GM18858 (cell line): Measurements from ENCODE around the gene DSG3.

Experiments
- ATAC-seq: cut with Tn5 transposase; IDR thresholded peaks from one replicate; pipeline ENCODE4 v1.9.1; 2021; ENCODE audit not compliant: unreplicated experiment

The DSG3 gene

DNA sequence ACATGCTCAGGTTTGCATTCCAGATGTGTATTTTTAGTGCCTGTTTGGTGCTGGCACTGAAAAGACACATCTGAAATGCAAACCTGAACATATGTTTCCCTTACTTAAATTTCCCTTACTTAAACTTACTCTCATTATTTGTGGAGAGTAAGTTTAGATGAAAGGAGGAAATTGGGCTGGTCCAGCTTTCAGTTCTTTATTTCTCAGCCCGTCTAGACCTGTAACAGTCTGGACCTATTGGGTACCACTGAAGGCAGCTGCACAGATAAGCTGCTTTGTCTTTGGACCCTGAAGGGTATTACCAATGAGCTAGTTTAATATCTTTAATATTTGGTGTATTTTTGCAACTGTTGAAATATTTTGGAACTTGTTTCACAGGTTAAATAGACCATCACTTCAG, 17.0 kb upstream of the DSG3 start:
- ATAC-seq = no peak

DNA sequence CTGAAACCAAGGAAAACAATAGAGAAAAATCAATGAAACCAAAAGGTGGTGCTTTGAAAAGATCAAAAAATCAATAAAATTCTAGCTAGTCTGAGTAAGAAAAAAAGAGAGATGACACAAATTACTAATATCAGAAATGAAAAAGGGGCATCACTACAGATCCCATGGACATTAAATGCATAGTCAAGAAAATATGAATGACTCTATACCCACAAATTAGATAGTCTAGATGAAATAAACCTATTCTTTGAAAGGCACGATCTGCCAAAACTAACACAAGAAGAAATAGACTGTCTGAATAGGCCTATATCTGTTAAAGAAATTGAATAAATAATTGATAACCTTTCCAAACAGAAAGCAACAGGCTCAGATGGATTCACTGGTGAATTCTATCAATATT, 15.2 kb upstream of the DSG3 start:
- no peak for ATAC-seq

DNA sequence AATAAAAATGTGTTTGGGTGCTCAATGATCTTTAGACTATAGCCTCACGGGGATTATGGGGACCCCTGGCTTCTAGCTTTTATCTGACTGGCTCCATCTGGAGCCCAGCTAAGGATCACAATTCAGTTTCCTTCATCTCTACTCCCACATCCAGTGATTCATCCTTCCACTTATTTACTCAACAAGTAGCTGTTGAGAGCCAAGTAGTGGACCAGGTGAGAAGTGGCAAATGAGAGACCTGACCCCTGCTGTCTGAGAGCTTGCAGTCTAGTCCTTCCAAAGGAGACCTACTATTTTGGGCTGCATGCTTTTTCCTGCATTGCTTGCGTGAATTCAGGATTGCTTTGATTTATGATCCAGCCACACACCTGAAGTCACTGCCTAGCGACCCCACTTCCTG, 10.7 kb upstream of the DSG3 start:
- ATAC-seq = no peak

GRCh38 chr18:31438402-31438801, 9.1 kb upstream of the DSG3 start:
- ATAC-seq = peak; percentile 79

DNA sequence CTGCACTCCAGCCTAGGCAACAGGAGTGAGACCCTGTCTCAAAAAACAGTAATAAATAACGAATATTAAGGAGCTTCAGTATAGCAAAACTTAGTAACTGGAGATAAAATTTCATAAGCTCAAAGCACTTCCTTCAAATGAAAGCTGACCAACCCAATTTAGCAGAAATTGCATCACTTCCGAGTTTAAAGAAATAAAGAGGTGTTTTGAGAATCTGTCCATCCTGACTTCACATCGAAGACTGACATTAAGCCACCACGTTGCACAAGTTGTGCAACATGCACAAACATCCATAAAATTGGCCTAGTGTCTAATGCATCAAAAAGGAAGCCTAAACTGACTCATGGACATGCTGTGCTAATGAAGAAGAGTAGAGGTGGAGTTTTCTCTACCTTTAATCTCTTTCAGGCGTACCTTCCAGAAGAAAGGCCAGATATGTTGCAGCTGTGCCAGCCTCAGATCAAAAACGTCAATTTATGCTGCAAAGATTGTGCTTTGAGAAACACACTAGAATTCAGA, 7.7 kb upstream of the DSG3 start:
- no peak for ATAC-seq

GRCh38 chr18:31440787-31441186, 6.8 kb upstream of the DSG3 start:
- ATAC-seq = no peak

- ATAC-seq = no peak
Observed at GRCh38 chr18:31441493-31441892, 6.0 kb upstream of the DSG3 start.

DNA sequence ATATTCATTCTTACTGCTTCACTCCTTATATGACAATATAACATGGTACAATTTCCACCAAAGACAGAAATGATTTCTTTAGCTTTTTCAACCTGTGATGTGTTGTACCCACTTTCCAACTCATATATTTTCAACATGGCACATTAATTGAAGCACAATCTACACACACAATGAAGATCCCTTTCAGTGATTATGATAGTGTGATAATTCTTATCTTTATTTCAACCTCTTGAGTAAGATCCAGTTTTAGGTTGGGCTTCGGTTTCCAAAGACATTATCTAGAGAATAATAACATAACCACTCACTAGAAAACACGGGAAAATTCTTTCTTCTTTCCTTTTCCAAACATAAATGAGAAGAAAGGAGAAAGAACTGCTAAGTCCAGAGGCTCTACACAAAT, 3.4 kb upstream of the DSG3 start:
- ATAC-seq = no peak

DNA sequence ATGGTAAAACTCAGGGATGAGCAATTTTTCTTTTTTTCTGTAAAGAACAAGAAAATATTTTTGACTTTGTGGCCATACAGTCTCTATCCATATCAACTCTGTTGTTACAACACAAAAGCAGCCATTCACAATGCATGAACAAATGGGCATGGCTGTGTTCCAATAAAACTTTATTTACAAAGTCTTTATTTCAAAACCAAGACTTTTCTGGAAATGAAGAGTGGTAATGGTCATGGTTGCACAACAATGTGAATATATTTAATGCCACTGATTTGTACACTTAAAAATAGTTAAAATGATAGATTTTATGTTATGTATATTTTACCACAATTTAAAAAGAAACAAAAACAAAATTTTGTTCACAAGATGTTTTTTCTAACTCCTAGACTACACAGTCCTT, 1.6 kb upstream of the DSG3 start:
- ATAC-seq = no peak

DNA sequence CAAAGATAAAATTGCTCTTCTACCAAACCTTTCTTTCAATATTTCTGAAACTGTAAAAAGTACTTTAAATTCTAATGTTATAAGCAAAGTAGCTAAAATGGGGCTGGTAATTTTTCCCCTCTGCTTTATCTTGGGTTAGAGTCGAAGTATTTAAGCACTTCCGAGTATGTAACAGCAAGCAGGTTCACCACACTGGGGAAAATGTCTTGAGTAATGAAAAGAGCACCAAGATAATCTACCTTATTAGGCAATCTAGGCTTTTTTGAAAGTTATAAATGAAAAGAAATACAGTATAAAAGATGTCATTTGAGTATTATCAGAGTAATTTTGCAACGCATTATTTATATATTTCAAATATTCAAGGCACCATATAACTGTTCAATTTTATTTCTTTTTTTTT, 687 bp upstream of the DSG3 start:
- ATAC-seq = no peak

- no peak for ATAC-seq
Observed at GRCh38 chr18:31450409-31450808, 2.9 kb downstream of the DSG3 start.

GRCh38 chr18:31451625-31452024, 4.1 kb downstream of the DSG3 start:
- ATAC-seq = no peak

DNA sequence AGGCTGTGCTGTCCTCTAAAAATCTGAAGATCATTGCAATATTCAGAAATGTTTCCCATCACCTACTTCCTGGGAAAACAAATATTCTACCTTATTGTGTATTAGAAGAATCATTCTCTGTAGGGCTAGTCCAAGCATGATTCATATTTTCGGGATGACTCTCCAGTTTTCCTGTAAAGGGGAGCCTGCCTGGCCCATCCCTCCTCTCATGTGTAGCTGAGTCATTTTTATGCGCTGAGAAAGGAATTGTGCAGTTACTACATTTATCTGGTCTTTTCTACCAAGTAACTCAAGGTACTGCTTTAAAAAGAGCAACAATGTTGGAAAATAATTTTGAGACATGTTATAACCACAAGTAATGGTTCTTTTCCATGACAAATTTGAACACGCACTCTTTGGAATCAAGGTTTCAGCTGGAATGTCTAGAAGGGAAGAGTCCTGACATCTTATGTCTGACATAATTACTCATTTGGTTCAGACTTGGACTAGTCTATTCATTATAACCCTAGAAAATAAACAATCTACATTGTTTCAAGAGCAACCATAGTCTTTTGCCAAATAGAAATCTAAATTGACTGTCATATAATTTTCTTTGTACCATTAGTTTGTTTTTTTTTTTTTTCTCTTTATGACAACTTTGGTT, 6.6 kb downstream of the DSG3 start:
- ATAC-seq = no peak

GRCh38 chr18:31469629-31470028, 22.1 kb downstream of the DSG3 start:
- ATAC-seq = no peak

GRCh38 chr18:31478688-31479087, 31.1 kb downstream of the DSG3 start:
- no peak for ATAC-seq

- no peak for ATAC-seq
Observed at GRCh38 chr18:31482051-31482450, 34.5 kb downstream of the DSG3 start.

GRCh38 chr18:31483396-31483795, 35.9 kb downstream of the DSG3 start:
- no peak for ATAC-seq

GRCh38 chr18:31484461-31484860, 36.9 kb downstream of the DSG3 start:
- no peak for ATAC-seq

DNA sequence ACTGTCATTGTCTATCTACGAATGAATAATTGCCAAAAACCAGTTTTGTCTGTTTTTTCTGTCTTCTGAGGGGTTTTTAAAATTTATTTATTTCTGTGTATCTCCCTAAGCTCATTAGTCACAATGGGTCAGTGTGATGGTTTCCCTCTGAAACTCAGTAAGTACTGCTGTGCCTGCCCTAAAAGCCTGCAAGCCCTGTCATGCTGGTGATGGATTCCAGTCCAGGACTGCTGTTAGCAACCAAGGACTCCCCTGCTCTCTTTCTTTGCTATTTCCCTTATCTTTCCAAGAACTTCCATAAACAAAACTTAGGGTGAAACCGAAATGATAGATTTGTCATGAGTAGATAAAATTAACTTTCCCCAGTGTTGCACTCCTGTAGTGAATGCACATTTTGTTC, 38.6 kb downstream of the DSG3 start:
- ATAC-seq = no peak

DNA sequence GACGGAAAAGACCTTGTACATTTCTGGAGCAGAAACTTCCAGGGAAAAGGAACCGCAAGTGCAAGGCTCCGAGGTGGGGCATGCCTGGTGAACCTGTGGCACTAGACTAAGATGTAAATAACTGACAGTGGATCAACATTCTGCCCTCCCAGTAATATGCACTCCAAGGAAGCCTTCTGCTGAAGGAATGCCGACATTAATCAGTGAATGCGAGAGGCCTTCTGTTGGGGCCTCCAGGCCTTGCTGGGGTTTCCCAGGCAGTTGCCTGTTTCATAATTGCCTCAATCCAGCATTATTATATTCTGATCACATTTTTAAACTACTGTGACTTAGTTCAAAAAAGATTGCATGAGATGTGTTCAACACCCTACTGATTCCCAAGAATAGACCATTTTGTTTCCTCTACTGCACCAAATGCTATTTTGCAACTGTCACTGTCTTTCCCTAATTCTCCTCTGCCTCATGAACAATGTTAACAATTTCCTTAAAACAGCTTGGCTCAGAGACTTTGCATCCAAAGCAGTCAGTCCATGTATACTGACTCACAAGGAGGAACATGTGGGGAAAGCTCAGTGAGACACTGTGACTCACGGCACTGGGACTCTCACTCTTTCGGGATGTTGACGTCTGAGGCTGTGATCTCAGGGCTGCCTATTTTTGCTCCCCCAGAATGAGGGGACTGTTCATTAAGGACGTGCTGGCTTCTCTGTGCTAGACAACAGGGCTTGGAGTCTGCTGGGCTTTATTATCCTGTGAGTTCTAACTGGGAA, 39.9 kb downstream of the DSG3 start:
- no peak for ATAC-seq

- no peak for ATAC-seq
Observed at GRCh38 chr18:31489311-31489710, 41.8 kb downstream of the DSG3 start.

GRCh38 chr18:31490387-31490786, 42.8 kb downstream of the DSG3 start:
- ATAC-seq = peak; percentile 91

DNA sequence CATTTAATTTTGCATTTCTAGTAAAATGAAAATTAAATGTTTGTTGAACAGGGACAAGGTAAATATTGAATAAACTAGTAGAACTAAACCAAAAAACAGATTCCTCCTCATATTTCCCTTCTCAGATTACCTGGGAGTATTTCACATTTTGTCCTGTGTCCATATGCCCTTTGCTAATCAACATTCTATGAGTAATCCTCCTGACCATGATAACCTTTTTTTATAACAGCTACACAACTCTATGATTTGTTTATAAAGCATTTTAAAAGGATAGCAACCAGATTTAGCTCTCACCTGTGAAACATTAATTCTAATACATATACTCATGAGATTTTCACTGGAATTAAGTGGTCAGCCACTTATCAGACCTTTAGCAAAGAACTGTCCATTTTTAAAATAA, 43.3 kb downstream of the DSG3 start:
- ATAC-seq = no peak
